Activated CD4-positive, alpha-beta T cell treated with anti-CD3 and anti-CD28 coated beads for 36 hours (primary cell): ENCODE results near the gene KLRC4. TPM values are rescaled to one million over a fixed set of nuclear protein-coding genes. Genes with fewer than 3 reads are reported as not detected.
"Not testable (repeated sequence)": the region's sequence is repeated elsewhere in the genome, so short reads cannot be mapped to it uniquely, and the experiment has no call there.

ENCODE experiments used
- ATAC-seq: fragments of 200-7000 bp; cut with Tn5 transposase; one replicate; pipeline ENCODE4 v1.10.0; 2021; ENCODE audit warnings: mild to moderate bottlenecking, moderate library complexity
- CTCF ChIA-PET: fragments of 350-600 bp; sonication (Branson Sonifier 250); formaldehyde crosslinking; loops from one replicate; lab custom pipeline; 2021; ENCODE audit warnings: antibody characterized with exemption; lab: Charles Lee
- POLR2A ChIA-PET: fragments of 350-600 bp; sonication (Branson Sonifier 250); formaldehyde crosslinking; loops from one replicate; lab custom pipeline; 2021; ENCODE audit warnings: antibody characterized with exemption, inconsistent platforms; lab: Charles Lee
- DNase-seq: peaks from one replicate; pipeline ENCODE4 v3.0.0-alpha.2; 2020
- H3K27ac Mint-ChIP-seq: one replicate; pipeline ENCODE4 v1.8.0; 2021; ENCODE audit warnings: mixed read lengths
- H3K27me3 Mint-ChIP-seq: one replicate; pipeline ENCODE4 v1.8.0; 2021; ENCODE audit warnings: mixed read lengths
- H3K36me3 Mint-ChIP-seq: one replicate; pipeline ENCODE4 v1.8.0; 2021; ENCODE audit warnings: low read depth, mixed read lengths
- H3K4me1 Mint-ChIP-seq: one replicate; pipeline ENCODE4 v1.8.0; 2021; ENCODE audit warnings: mixed read lengths
- H3K4me3 Mint-ChIP-seq: one replicate; pipeline ENCODE4 v1.8.0; 2021; ENCODE audit warnings: mild to moderate bottlenecking, moderate library complexity, mixed read lengths
- H3K9me3 Mint-ChIP-seq: one replicate; pipeline ENCODE4 v1.8.0; 2021; ENCODE audit warnings: low read depth, mixed read lengths
- intact Hi-C, 2 experiments: fragments of 100-400 bp; cut with DNase I in 1 of 2; cut with micrococcal nuclease in 1 of 2; formaldehyde crosslinking; loops; one replicate each; pipeline versions ENCODE4 v1.14.2 to v1.15.1; 2022 to 2024; cut with DNase I, micrococcal nuclease
- total RNA-seq, 2 experiments: library from RNA; stranded (reverse); gene quantifications; one replicate each; pipeline ENCODE4 v1.2.3, GENCODE V29; 2021

The KLRC4 gene
- total RNA-seq, 2 experiments from 2014 or later: not detected

- H3K27ac Mint-ChIP-seq, intact Hi-C loops, CTCF ChIA-PET, H3K9me3 Mint-ChIP-seq, H3K4me1 Mint-ChIP-seq, DNase-seq, ATAC-seq, POLR2A ChIA-PET, H3K36me3 Mint-ChIP-seq, H3K4me3 Mint-ChIP-seq: not testable (repeated sequence)
- H3K27me3 Mint-ChIP-seq: peaks cover 13% of the 10 kb centered on the region
Measured at GRCh38 chr12:10396176-10396575, 13.4 kb downstream of the KLRC4 start.

GRCh38 chr12:10395390-10395998, 14.1 kb downstream of the KLRC4 start:
- ChIA-PET CTCF (interaction anchor here (0.6 kb wide), 1 partner anchor 355 kb away, joined by 3 read pairs; no protein-coding TSS in a partner anchor), POLR2A (no interaction called here)
- H3K27me3 Mint-ChIP-seq: peaks cover 11% of the 10 kb centered on the region
- no peaks in the 10 kb centered on the region for H3K9me3 Mint-ChIP-seq
- ATAC-seq (peak; percentile 16), DNase-seq (no peak)
- intact Hi-C loops: no loop called here
- H3K4me1 Mint-ChIP-seq: peaks cover 2% of the 10 kb centered on the region
- H3K36me3 Mint-ChIP-seq: no peaks in the 10 kb centered on the region
- no peak overlapping the region for H3K4me3 Mint-ChIP-seq
- H3K27ac Mint-ChIP-seq: no peak overlapping the region

GRCh38 chr12:10394531-10395152, 14.9 kb downstream of the KLRC4 start:
- H3K4me1 Mint-ChIP-seq, H3K36me3 Mint-ChIP-seq, ATAC-seq, DNase-seq, H3K4me3 Mint-ChIP-seq, H3K27ac Mint-ChIP-seq, intact Hi-C loops, POLR2A ChIA-PET, H3K9me3 Mint-ChIP-seq: not testable (repeated sequence)
- peaks cover 12% of the 10 kb centered on the region for H3K27me3 Mint-ChIP-seq
- CTCF ChIA-PET: interaction anchor here (0.6 kb wide), 1 partner anchor 157 kb away, joined by 3 read pairs; no protein-coding TSS in a partner anchor

- peaks cover 6% of the 10 kb centered on the region for H3K4me1 Mint-ChIP-seq
- no peaks in the 10 kb centered on the region for H3K36me3 Mint-ChIP-seq
- H3K27me3 Mint-ChIP-seq: peaks cover 13% of the 10 kb centered on the region
- CTCF ChIA-PET: no interaction called here
- no peak overlapping the region for H3K4me3 Mint-ChIP-seq
- POLR2A ChIA-PET: no interaction called here
- intact Hi-C loops: no loop called here
- no peak for DNase-seq
- no peaks in the 10 kb centered on the region for H3K9me3 Mint-ChIP-seq
- ATAC-seq: no peak
- H3K27ac Mint-ChIP-seq: no peak overlapping the region
Measured at GRCh38 chr12:10393291-10393690, 16.3 kb downstream of the KLRC4 start.

GRCh38 chr12:10392394-10392930, 17.1 kb downstream of the KLRC4 start:
- CTCF ChIA-PET: interaction anchor here (0.5 kb wide), 1 partner anchor 1931 kb away, joined by 3 read pairs; no protein-coding TSS in a partner anchor
- no peak overlapping the region for H3K4me3 Mint-ChIP-seq
- ATAC-seq (no peak), DNase-seq (no peak)
- no peak overlapping the region for H3K27ac Mint-ChIP-seq
- peaks cover 6% of the 10 kb centered on the region for H3K4me1 Mint-ChIP-seq
- H3K36me3 Mint-ChIP-seq: no peaks in the 10 kb centered on the region
- H3K9me3 Mint-ChIP-seq: no peaks in the 10 kb centered on the region
- intact Hi-C loops: no loop called here
- peaks cover 10% of the 10 kb centered on the region for H3K27me3 Mint-ChIP-seq
- POLR2A ChIA-PET: no interaction called here

GRCh38 chr12:10390991-10391390, 18.6 kb downstream of the KLRC4 start:
- H3K4me3 Mint-ChIP-seq, POLR2A ChIA-PET, DNase-seq, H3K27ac Mint-ChIP-seq, H3K36me3 Mint-ChIP-seq, intact Hi-C loops, ATAC-seq, H3K4me1 Mint-ChIP-seq, H3K9me3 Mint-ChIP-seq: not testable (repeated sequence)
- H3K27me3 Mint-ChIP-seq: peaks cover 10% of the 10 kb centered on the region
- CTCF ChIA-PET: interaction anchor here (1.1 kb wide), 1 partner anchor 24 kb away, joined by 4 read pairs; no protein-coding TSS in a partner anchor

GRCh38 chr12:10389904-10390303, 19.7 kb downstream of the KLRC4 start, which contains the start of gene KLRK1:
KLRK1 (minus strand) TSS chr12:10390041; CDS start chr12:10388810, 1,231 bp downstream.
- intact Hi-C loops: no loop called here
- Mint-ChIP-seq H3K9me3 (no peaks in the 10 kb centered on the region), H3K36me3 (no peaks in the 10 kb centered on the region), H3K27me3 (peaks cover 12% of the 10 kb centered on the region), H3K27ac (no peak within 1 kb of the TSS), H3K4me1 (peaks cover 6% of the 10 kb centered on the region), H3K4me3 (no peak within 1 kb of the TSS)
- DNase-seq (no peak), ATAC-seq (no peak)
- ChIA-PET CTCF (no interaction called here), POLR2A (no interaction called here)

- Mint-ChIP-seq H3K4me3 (no peak overlapping the region), H3K27me3 (peaks cover 14% of the 10 kb centered on the region), H3K4me1 (peaks cover 4% of the 10 kb centered on the region), H3K27ac (no peak overlapping the region), H3K36me3 (no peaks in the 10 kb centered on the region), H3K9me3 (no peaks in the 10 kb centered on the region)
- DNase-seq (no peak), ATAC-seq (no peak)
- intact Hi-C loops: no loop called here
- POLR2A ChIA-PET: interaction anchor here (0.6 kb wide), 1 partner anchor 279 kb away, joined by 4 read pairs; no protein-coding TSS in a partner anchor
- CTCF ChIA-PET: no interaction called here
Measured at GRCh38 chr12:10388624-10389413, 20.7 kb downstream of the KLRC4 start.

- H3K27ac Mint-ChIP-seq, CTCF ChIA-PET, intact Hi-C loops, H3K4me3 Mint-ChIP-seq, H3K9me3 Mint-ChIP-seq, H3K36me3 Mint-ChIP-seq, POLR2A ChIA-PET, DNase-seq, ATAC-seq, H3K4me1 Mint-ChIP-seq: not testable (repeated sequence)
- H3K27me3 Mint-ChIP-seq: peaks cover 12% of the 10 kb centered on the region
Measured at GRCh38 chr12:10387498-10387897, 22.1 kb downstream of the KLRC4 start.

- Mint-ChIP-seq H3K27me3 (peaks cover 12% of the 10 kb centered on the region), H3K36me3 (no peaks in the 10 kb centered on the region), H3K4me1 (peaks cover 4% of the 10 kb centered on the region), H3K4me3 (no peak overlapping the region), H3K9me3 (no peaks in the 10 kb centered on the region), H3K27ac (no peak overlapping the region)
- ATAC-seq: no peak
- no peak for DNase-seq
- intact Hi-C loops: no loop called here
- POLR2A ChIA-PET: no interaction called here
- CTCF ChIA-PET: no interaction called here
Measured at GRCh38 chr12:10386857-10387256, 22.7 kb downstream of the KLRC4 start.

GRCh38 chr12:10385166-10385613, 24.4 kb downstream of the KLRC4 start:
- intact Hi-C loops: no loop called here
- Mint-ChIP-seq H3K4me1 (peaks cover 4% of the 10 kb centered on the region), H3K9me3 (no peaks in the 10 kb centered on the region), H3K4me3 (no peak overlapping the region), H3K27me3 (peaks cover 11% of the 10 kb centered on the region), H3K36me3 (no peaks in the 10 kb centered on the region), H3K27ac (no peak overlapping the region)
- ChIA-PET POLR2A (no interaction called here), CTCF (interaction anchor here (0.7 kb wide), 1 partner anchor 9 kb away, joined by 3 read pairs; no protein-coding TSS in a partner anchor)
- ATAC-seq (no peak), DNase-seq (no peak)
